ENCODE results near the gene CEP120.

Gene CEP120

GRCh38 chr5:123351240-123351639 lies 72.0 kb downstream of the CEP120 start:
- Histone ChIP-seq H3K4me3 (ENCODE audit: low read length, poor library complexity, severe bottlenecking) (no peak overlapping the region), H3K27me3 (ENCODE audit: insufficient read depth, low read length, poor library complexity, severe bottlenecking) (no peaks in the 10 kb centered on the region), H4K20me1 (ENCODE audit: insufficient read depth, low read length, poor library complexity, severe bottlenecking) (no peaks in the 10 kb centered on the region), H3F3A (ENCODE audit: low read depth) (no peaks in the 10 kb centered on the region), H3K4me1 (ENCODE audit: insufficient read depth, low read length, poor library complexity, severe bottlenecking) (no peaks in the 10 kb centered on the region), H3K9ac (ENCODE audit: low read depth, low read length, poor library complexity, severe bottlenecking) (no peak overlapping the region), H3K36me3 (ENCODE audit: insufficient read depth, low read length) (no peaks in the 10 kb centered on the region), H3K4me2 (ENCODE audit: low read depth, low read length, poor library complexity, severe bottlenecking) (no peak overlapping the region), H3K9me2 (replicated peaks; ENCODE audit: low read depth, low read length) (no peaks in the 10 kb centered on the region), H3K79me2 (ENCODE audit: insufficient read depth, low read length) (no peaks in the 10 kb centered on the region), H2AFZ (ENCODE audit: low read length) (no peak overlapping the region), H3K9me3 (ENCODE audit: insufficient read depth, low read depth, low read length) (no peaks in the 10 kb centered on the region)
- no peak for TF ChIP-seq CTCF (conservative IDR thresholded peaks at IDR 0.05; ENCODE audit: low read length)
- TF ChIP-seq EZH2phosphoT487 (IDR thresholded peaks at IDR 0.05; ENCODE audit: borderline replicate concordance): no peak

DNA sequence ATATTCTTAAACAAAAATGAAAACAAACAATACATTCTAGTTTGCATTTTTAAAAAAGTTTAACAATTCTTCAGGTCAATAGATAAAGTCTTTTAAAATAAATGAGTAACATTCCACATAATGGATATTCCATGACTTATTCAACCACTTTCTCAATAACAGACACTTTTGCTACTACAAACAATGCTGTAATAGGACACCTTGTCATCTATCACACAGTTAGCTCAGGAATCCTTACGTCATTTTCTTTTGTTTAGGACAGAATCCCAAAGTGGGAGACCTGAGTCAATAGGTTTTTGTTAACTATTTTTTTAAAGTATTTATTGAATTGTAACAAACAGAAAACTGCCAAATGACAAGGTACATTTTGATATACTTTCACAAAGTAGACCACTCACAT lies 72.5 kb downstream of the CEP120 start:
- no peaks in the 10 kb centered on the region for H3K4me1 ChIP-seq (ENCODE audit: insufficient read depth, low read length, poor library complexity, severe bottlenecking)
- no peaks in the 10 kb centered on the region for H4K20me1 ChIP-seq (ENCODE audit: insufficient read depth, low read length, poor library complexity, severe bottlenecking)
- H3K27me3 ChIP-seq (ENCODE audit: insufficient read depth, low read length, poor library complexity, severe bottlenecking): no peaks in the 10 kb centered on the region
- H3K36me3 ChIP-seq (ENCODE audit: insufficient read depth, low read length): no peaks in the 10 kb centered on the region
- H3K4me2 ChIP-seq (ENCODE audit: low read depth, low read length, poor library complexity, severe bottlenecking): no peak overlapping the region
- H3K9me2 ChIP-seq (replicated peaks; ENCODE audit: low read depth, low read length): no peaks in the 10 kb centered on the region
- H2AFZ ChIP-seq (ENCODE audit: low read length): no peak overlapping the region
- no peaks in the 10 kb centered on the region for H3K79me2 ChIP-seq (ENCODE audit: insufficient read depth, low read length)
- H3K9me3 ChIP-seq (ENCODE audit: insufficient read depth, low read depth, low read length): no peaks in the 10 kb centered on the region
- H3K9ac ChIP-seq (ENCODE audit: low read depth, low read length, poor library complexity, severe bottlenecking): no peak overlapping the region
- H3F3A ChIP-seq (ENCODE audit: low read depth): no peaks in the 10 kb centered on the region
- TF ChIP-seq CTCF (conservative IDR thresholded peaks at IDR 0.05; ENCODE audit: low read length) (no peak), EZH2phosphoT487 (IDR thresholded peaks at IDR 0.05; ENCODE audit: borderline replicate concordance) (no peak)
- H3K4me3 ChIP-seq (ENCODE audit: low read length, poor library complexity, severe bottlenecking): no peak overlapping the region

GRCh38 chr5:123344816-123345426 lies 78.3 kb downstream of the CEP120 start:
- Histone ChIP-seq H3K27me3 (ENCODE audit: insufficient read depth, low read length, poor library complexity, severe bottlenecking) (no peaks in the 10 kb centered on the region), H3K36me3 (ENCODE audit: insufficient read depth, low read length) (no peaks in the 10 kb centered on the region), H3K4me1 (ENCODE audit: insufficient read depth, low read length, poor library complexity, severe bottlenecking) (no peaks in the 10 kb centered on the region), H3K9me2 (replicated peaks; ENCODE audit: low read depth, low read length) (no peaks in the 10 kb centered on the region), H3K4me2 (ENCODE audit: low read depth, low read length, poor library complexity, severe bottlenecking) (no peak overlapping the region), H3K79me2 (ENCODE audit: insufficient read depth, low read length) (no peaks in the 10 kb centered on the region), H3K9me3 (ENCODE audit: insufficient read depth, low read depth, low read length) (no peaks in the 10 kb centered on the region), H2AFZ (ENCODE audit: low read length) (no peak overlapping the region), H3F3A (ENCODE audit: low read depth) (no peaks in the 10 kb centered on the region), H3K4me3 (ENCODE audit: low read length, poor library complexity, severe bottlenecking) (no peak overlapping the region), H3K9ac (ENCODE audit: low read depth, low read length, poor library complexity, severe bottlenecking) (no peak overlapping the region), H4K20me1 (ENCODE audit: insufficient read depth, low read length, poor library complexity, severe bottlenecking) (no peaks in the 10 kb centered on the region)
- TF ChIP-seq EZH2phosphoT487 (IDR thresholded peaks at IDR 0.05; ENCODE audit: borderline replicate concordance): no peak
- TF ChIP-seq CTCF (conservative IDR thresholded peaks at IDR 0.05; ENCODE audit: low read length): peak; percentile 57
